KOPT-K1 (cell line): ENCODE measurements around the gene SDK1.
"Not testable (repeated sequence)": the region's sequence is repeated elsewhere in the genome, so short reads cannot be mapped to it uniquely, and the experiment has no call there.

Experiments used
- H3K27ac ChIP-seq: fragments of 200-600 bp; sonication (generic); 2 replicates; pipeline ENCODE4 v1.5.1; 2016; ENCODE audit warnings: antibody characterized with exemption, mild to moderate bottlenecking, low read depth, low read length; ENCODE audit not compliant: poor library complexity, severe bottlenecking
- H3K36me3 ChIP-seq: fragments of 200-600 bp; sonication (generic); 2 replicates; pipeline ENCODE4 v1.5.1; 2017; ENCODE audit warnings: antibody characterized with exemption, mild to moderate bottlenecking, low read length, moderate library complexity; ENCODE audit not compliant: insufficient read depth
- H3K9me3 ChIP-seq: fragments of 200-600 bp; sonication (generic); 2 replicates; pipeline ENCODE4 v1.5.1; 2017; ENCODE audit warnings: antibody characterized with exemption, low read length, mild to moderate bottlenecking; ENCODE audit not compliant: insufficient read depth, poor library complexity, severe bottlenecking

The SDK1 gene

GRCh38 chr7:3747467-3747866 is 446.4 kb downstream of the SDK1 start:
- no peak overlapping the region for H3K27ac ChIP-seq
- no peaks in the 10 kb centered on the region for H3K36me3 ChIP-seq

GRCh38 chr7:3748389-3748788 is 447.3 kb downstream of the SDK1 start:
- no peaks in the 10 kb centered on the region for H3K36me3 ChIP-seq
- no peak overlapping the region for H3K27ac ChIP-seq
- H3K9me3 ChIP-seq: no peaks in the 10 kb centered on the region

More at GRCh38 chr7:3747467-3747866, 446.4 kb downstream of the SDK1 start:
- no peaks in the 10 kb centered on the region for H3K9me3 ChIP-seq

- Histone ChIP-seq H3K9me3 (no peaks in the 10 kb centered on the region), H3K36me3 (no peaks in the 10 kb centered on the region), H3K27ac (no peak overlapping the region)
Observed at GRCh38 chr7:3753868-3754267, 452.8 kb downstream of the SDK1 start.

- Histone ChIP-seq H3K27ac (no peak overlapping the region), H3K36me3 (no peaks in the 10 kb centered on the region), H3K9me3 (no peaks in the 10 kb centered on the region)
Observed at GRCh38 chr7:3754493-3755341, 453.7 kb downstream of the SDK1 start.

GRCh38 chr7:3755778-3756453 is 454.9 kb downstream of the SDK1 start:
- not testable (repeated sequence) for H3K27ac ChIP-seq, H3K9me3 ChIP-seq, H3K36me3 ChIP-seq

GRCh38 chr7:3757059-3757458 is 456.0 kb downstream of the SDK1 start:
- Histone ChIP-seq H3K36me3 (no peaks in the 10 kb centered on the region), H3K9me3 (no peaks in the 10 kb centered on the region), H3K27ac (no peak overlapping the region)

GRCh38 chr7:3760651-3761050 is 459.6 kb downstream of the SDK1 start:
- Histone ChIP-seq H3K9me3 (no peaks in the 10 kb centered on the region), H3K27ac (no peak overlapping the region), H3K36me3 (no peaks in the 10 kb centered on the region)

GRCh38 chr7:3762146-3762831 is 461.2 kb downstream of the SDK1 start:
- Histone ChIP-seq H3K9me3 (no peaks in the 10 kb centered on the region), H3K36me3 (no peaks in the 10 kb centered on the region), H3K27ac (no peak overlapping the region)

GRCh38 chr7:3767917-3768777 is 467.1 kb downstream of the SDK1 start:
- Histone ChIP-seq H3K9me3 (no peaks in the 10 kb centered on the region), H3K27ac (no peak overlapping the region), H3K36me3 (no peaks in the 10 kb centered on the region)

GRCh38 chr7:3771906-3772305 is 470.9 kb downstream of the SDK1 start:
- no peak overlapping the region for H3K27ac ChIP-seq
- H3K9me3 ChIP-seq: no peaks in the 10 kb centered on the region
- H3K36me3 ChIP-seq: no peaks in the 10 kb centered on the region

- no peak overlapping the region for H3K27ac ChIP-seq
- H3K9me3 ChIP-seq: peaks cover 31% of the 10 kb centered on the region
- H3K36me3 ChIP-seq: no peaks in the 10 kb centered on the region
Observed at GRCh38 chr7:3778345-3778744, 477.3 kb downstream of the SDK1 start.

GRCh38 chr7:3780016-3780415 is 479.0 kb downstream of the SDK1 start:
- H3K27ac ChIP-seq: no peak overlapping the region
- H3K36me3 ChIP-seq: no peaks in the 10 kb centered on the region
- peaks cover 32% of the 10 kb centered on the region for H3K9me3 ChIP-seq

- Histone ChIP-seq H3K9me3 (peaks cover 32% of the 10 kb centered on the region), H3K36me3 (no peaks in the 10 kb centered on the region), H3K27ac (no peak overlapping the region)
Observed at GRCh38 chr7:3780525-3780924, 479.5 kb downstream of the SDK1 start.

GRCh38 chr7:3781607-3782006 is 480.6 kb downstream of the SDK1 start:
- no peak overlapping the region for H3K27ac ChIP-seq
- peaks cover 32% of the 10 kb centered on the region for H3K9me3 ChIP-seq
- no peaks in the 10 kb centered on the region for H3K36me3 ChIP-seq
